Stimulated activated CD8-positive, alpha-beta memory T cell treated with anti-CD3 and anti-CD28 coated beads, Interleukin-15, amount 100 ng/mL, for 24 hours (primary cell): ENCODE data around the gene ZSCAN4.

ENCODE experiments used
- DNase-seq: peaks from one replicate; pipeline ENCODE4 v3.0.0-alpha.2; 2020; ENCODE audit warnings: low read depth

ZSCAN4 gene

GRCh38 chr19:57682226-57682766, 13.6 kb downstream of the ZSCAN4 start:
- DNase-seq: no peak

DNA sequence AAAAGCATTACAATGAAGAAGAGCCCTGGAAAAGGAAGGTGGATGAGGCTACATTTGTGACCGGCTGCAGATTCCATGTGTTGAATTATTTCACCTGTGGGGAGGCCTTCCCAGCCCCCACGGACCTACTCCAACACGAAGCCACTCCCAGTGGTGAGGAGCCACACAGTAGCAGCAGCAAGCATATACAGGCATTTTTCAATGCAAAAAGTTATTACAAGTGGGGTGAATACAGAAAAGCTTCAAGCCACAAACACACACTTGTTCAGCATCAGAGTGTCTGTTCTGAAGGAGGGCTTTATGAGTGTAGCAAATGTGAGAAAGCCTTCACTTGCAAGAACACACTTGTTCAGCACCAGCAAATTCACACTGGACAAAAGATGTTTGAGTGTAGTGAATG, 18.0 kb downstream of the ZSCAN4 start:
- DNase-seq: no peak

DNA sequence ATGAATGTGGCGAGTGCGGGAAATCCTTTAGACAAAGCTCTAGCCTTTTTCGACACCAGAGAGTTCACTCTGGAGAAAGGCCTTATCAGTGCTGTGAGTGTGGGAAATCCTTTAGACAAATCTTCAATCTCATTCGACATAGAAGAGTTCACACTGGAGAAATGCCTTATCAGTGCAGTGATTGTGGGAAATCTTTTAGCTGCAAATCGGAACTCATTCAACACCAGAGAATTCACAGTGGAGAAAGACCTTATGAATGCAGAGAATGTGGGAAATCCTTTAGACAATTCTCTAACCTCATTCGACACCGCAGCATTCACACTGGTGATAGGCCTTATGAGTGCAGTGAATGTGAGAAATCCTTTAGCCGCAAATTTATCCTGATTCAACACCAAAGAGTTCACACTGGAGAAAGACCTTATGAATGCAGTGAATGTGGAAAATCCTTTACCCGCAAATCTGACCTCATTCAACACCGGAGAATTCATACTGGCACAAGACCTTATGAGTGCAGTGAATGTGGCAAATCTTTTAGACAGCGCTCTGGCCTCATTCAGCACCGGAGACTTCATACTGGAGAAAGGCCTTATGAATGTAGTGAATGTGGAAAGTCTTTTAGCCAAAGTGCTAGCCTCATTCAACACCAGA, 18.8 kb downstream of the ZSCAN4 start:
- DNase-seq: no peak

GRCh38 chr19:57688011-57688763, 19.5 kb downstream of the ZSCAN4 start:
- DNase-seq: no peak

GRCh38 chr19:57689750-57690149, 21.0 kb downstream of the ZSCAN4 start:
- DNase-seq: no peak

DNA sequence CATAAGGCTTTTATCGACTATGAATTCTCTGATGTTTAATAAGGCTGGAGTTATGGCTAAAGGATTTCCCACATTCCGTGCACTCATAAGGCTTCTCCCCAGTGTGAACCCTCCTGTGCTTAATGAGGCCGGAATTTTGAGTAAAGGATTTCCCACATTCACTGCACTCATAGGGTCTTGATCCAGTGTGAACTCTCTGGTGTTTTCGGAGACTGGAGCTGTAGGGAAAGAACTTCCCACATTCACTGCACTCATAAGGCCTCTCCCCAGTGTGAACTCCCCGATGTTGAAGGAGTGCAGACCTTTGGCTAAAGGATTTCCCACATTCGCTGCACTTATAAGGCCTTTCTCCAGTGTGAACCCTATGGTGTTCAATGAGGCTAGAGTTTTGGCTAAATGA, 32.9 kb downstream of the ZSCAN4 start:
- no peak for DNase-seq

GRCh38 chr19:57706346-57706745, 37.6 kb downstream of the ZSCAN4 start:
- no peak for DNase-seq

- DNase-seq: no peak
Observed at GRCh38 chr19:57708641-57709361, 40.1 kb downstream of the ZSCAN4 start, which contains the start of gene ZNF154. ZNF154 (minus strand) TSS chr19:57709204; CDS start chr19:57708971, 233 bp downstream.

DNA sequence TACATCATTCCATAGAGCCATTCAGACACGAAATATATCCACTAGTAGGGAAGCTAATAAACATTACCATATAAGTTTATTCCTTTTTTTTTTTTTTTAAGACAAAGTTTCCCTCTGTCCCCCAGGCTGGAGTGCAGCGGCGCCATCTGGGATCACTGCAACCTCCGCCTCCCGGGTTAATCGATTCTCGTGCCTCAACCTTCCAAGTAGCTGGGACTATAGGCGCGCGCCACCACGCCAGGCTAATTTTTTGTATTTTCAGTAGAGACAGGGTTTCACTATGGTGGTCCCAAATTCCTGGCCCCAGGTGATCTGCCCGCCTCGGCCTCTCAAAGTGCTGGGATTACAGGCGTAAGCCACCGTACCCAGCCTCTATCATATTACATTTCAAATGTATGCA, 40.9 kb downstream of the ZSCAN4 start:
- no peak for DNase-seq

GRCh38 chr19:57712222-57712621, 43.5 kb downstream of the ZSCAN4 start:
- DNase-seq: no peak

DNA sequence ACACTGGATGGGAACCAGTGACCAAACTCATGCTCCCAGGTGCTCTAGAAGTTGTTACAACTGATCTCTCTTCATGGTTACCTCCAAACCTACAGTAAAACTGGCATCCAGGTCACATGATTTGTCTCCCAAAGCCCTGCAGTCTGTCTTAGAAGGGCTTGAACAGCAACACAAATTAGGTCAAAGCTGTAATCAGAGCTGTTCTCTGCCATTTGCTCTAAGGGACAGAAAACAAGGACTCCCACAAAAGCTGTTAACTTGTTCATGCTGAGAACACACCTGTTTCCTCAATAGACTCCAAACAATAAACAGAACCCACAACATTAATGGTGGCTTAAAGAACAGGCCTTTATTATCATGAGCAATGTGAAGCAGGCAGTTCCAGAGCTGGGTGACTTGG, 50.7 kb downstream of the ZSCAN4 start:
- no peak for DNase-seq

- DNase-seq: no peak
Observed at GRCh38 chr19:57719901-57720519, 51.3 kb downstream of the ZSCAN4 start.

- no peak for DNase-seq
Observed at GRCh38 chr19:57720878-57721277, 52.1 kb downstream of the ZSCAN4 start.
